Neural progenitor cell (in vitro differentiated cells): ENCODE data around the gene SUCNR1. TPM values are rescaled to one million over a fixed set of nuclear protein-coding genes. Genes with fewer than 3 reads are reported as not detected.

Experiments
- DNase-seq: peaks from one replicate; pipeline ENCODE4 v3.0.0-alpha.2; 2016; ENCODE audit warnings: low spot score
- H2AFZ ChIP-seq: fragments of 200-600 bp; sonication (generic); replicated peaks from 2 replicates; pipeline ENCODE4 v1.6.1; 2016; ENCODE audit warnings: antibody characterized with exemption
- H3F3A ChIP-seq: fragments of 200-600 bp; sonication (generic); 2 replicates; pipeline ENCODE4 v1.6.1; 2016; ENCODE audit warnings: antibody characterized with exemption, low read depth
- H3K27ac ChIP-seq: fragments of 200-600 bp; sonication (generic); 2 replicates; pipeline ENCODE4 v1.5.1; 2016; ENCODE audit warnings: mild to moderate bottlenecking
- H3K27me3 ChIP-seq: fragments of 200-600 bp; sonication (generic); 2 replicates; pipeline ENCODE4 v1.6.1; 2016; ENCODE audit warnings: mild to moderate bottlenecking, moderate library complexity
- H3K36me3 ChIP-seq: fragments of 200-600 bp; sonication (generic); 2 replicates; pipeline ENCODE4 v1.5.1; 2016
- H3K4me1 ChIP-seq: fragments of 200-600 bp; sonication (generic); 2 replicates; pipeline ENCODE4 v1.6.1; 2016; ENCODE audit warnings: mixed run types
- H3K4me2 ChIP-seq: fragments of 200-600 bp; sonication (generic); 2 replicates; pipeline ENCODE4 v1.6.1; 2016
- H3K4me3 ChIP-seq: fragments of 200-600 bp; sonication (generic); 2 replicates; pipeline ENCODE4 v1.5.1; 2016
- H3K79me2 ChIP-seq: fragments of 200-600 bp; sonication (generic); 2 replicates; pipeline ENCODE4 v1.6.1; 2016; ENCODE audit warnings: low read depth
- H3K9ac ChIP-seq: fragments of 200-600 bp; sonication (generic); 2 replicates; pipeline ENCODE4 v1.6.1; 2016
- H3K9me3 ChIP-seq: fragments of 200-600 bp; sonication (generic); 2 replicates; pipeline ENCODE4 v1.5.1; 2016; ENCODE audit warnings: low read depth
- H4K20me1 ChIP-seq: fragments of 200-600 bp; sonication (generic); 2 replicates; pipeline ENCODE4 v1.6.1; 2016; ENCODE audit warnings: low read depth
- H3K27ac Mint-ChIP-seq: 3 replicates; pipeline ENCODE4 v1.8.0; 2021; ENCODE audit warnings: mixed read lengths
- H3K27me3 Mint-ChIP-seq: 2 replicates; pipeline ENCODE4 v1.8.0; 2022; ENCODE audit warnings: low read depth, mild to moderate bottlenecking, inconsistent platforms, moderate library complexity, mixed read lengths; ENCODE audit not compliant: insufficient read depth
- H3K36me3 Mint-ChIP-seq: 3 replicates; pipeline ENCODE4 v1.8.0; 2021; ENCODE audit warnings: mixed read lengths
- H3K4me1 Mint-ChIP-seq: 3 replicates; pipeline ENCODE4 v1.8.0; 2021; ENCODE audit warnings: mixed read lengths
- H3K4me3 Mint-ChIP-seq: 3 replicates; pipeline ENCODE4 v1.8.0; 2021; ENCODE audit warnings: mild to moderate bottlenecking, moderate library complexity, mixed read lengths
- H3K9me3 Mint-ChIP-seq: 3 replicates; pipeline ENCODE4 v1.8.0; 2020; ENCODE audit warnings: mixed read lengths
- CTCF ChIP-seq: fragments of 200-600 bp; sonication (generic); IDR thresholded peaks from 2 replicates; pipeline ENCODE4 v1.5.1; 2017; ENCODE audit warnings: antibody characterized with exemption, mild to moderate bottlenecking
- EZH2 ChIP-seq: fragments of 200-600 bp; sonication (generic); IDR thresholded peaks from 2 replicates; pipeline ENCODE4 v1.6.1; 2017; ENCODE audit warnings: antibody characterized with exemption, mild to moderate bottlenecking, moderate library complexity
- EZH2phosphoT487 ChIP-seq: fragments of 200-600 bp; sonication (generic); IDR thresholded peaks from 2 replicates; pipeline ENCODE4 v1.6.1; 2017; ENCODE audit warnings: antibody characterized with exemption
- total RNA-seq: library from RNA; depleted of rRNA; stranded (reverse); fragments of >200 nt; gene quantifications from 2 replicates; pipeline ENCODE4 v1.2.3, GENCODE V29; 2015; ENCODE audit warnings: low replicate concordance

The SUCNR1 gene
- total RNA-seq, 1 donor from 2014 or later: not detected

GRCh38 chr3:151878465-151878864 is 5.0 kb downstream of the SUCNR1 start:
- Histone ChIP-seq H3K4me2 (no peak overlapping the region), H3K9ac (no peak overlapping the region), H3K27ac (no peak overlapping the region), H3F3A (no peaks in the 10 kb centered on the region), H3K79me2 (no peaks in the 10 kb centered on the region), H3K27me3 (no peaks in the 10 kb centered on the region), H3K9me3 (no peaks in the 10 kb centered on the region), H2AFZ (no peak overlapping the region), H3K4me3 (no peak overlapping the region), H3K4me1 (no peaks in the 10 kb centered on the region), H3K36me3 (no peaks in the 10 kb centered on the region), H4K20me1 (no peaks in the 10 kb centered on the region)
- Mint-ChIP-seq H3K4me1 (no peaks in the 10 kb centered on the region), H3K27me3 (no peaks in the 10 kb centered on the region), H3K36me3 (no peaks in the 10 kb centered on the region), H3K4me3 (no peak overlapping the region), H3K27ac (no peak overlapping the region), H3K9me3 (no peaks in the 10 kb centered on the region)
- TF ChIP-seq EZH2phosphoT487: no peak
- no peak for TF ChIP-seq CTCF
- no peak for TF ChIP-seq EZH2
- no peak for DNase-seq

GRCh38 chr3:151879037-151879436 is 5.6 kb downstream of the SUCNR1 start:
- Mint-ChIP-seq H3K9me3 (no peaks in the 10 kb centered on the region), H3K27me3 (no peaks in the 10 kb centered on the region), H3K4me3 (no peak overlapping the region), H3K36me3 (no peaks in the 10 kb centered on the region), H3K4me1 (no peaks in the 10 kb centered on the region), H3K27ac (no peak overlapping the region)
- no peak for TF ChIP-seq CTCF
- TF ChIP-seq EZH2: no peak
- Histone ChIP-seq H2AFZ (no peak overlapping the region), H3K9ac (no peak overlapping the region), H3K27me3 (no peaks in the 10 kb centered on the region), H3F3A (no peaks in the 10 kb centered on the region), H3K9me3 (no peaks in the 10 kb centered on the region), H4K20me1 (no peaks in the 10 kb centered on the region), H3K79me2 (no peaks in the 10 kb centered on the region), H3K36me3 (no peaks in the 10 kb centered on the region), H3K4me2 (no peak overlapping the region), H3K27ac (no peak overlapping the region), H3K4me1 (no peaks in the 10 kb centered on the region), H3K4me3 (no peak overlapping the region)
- DNase-seq: no peak

DNA sequence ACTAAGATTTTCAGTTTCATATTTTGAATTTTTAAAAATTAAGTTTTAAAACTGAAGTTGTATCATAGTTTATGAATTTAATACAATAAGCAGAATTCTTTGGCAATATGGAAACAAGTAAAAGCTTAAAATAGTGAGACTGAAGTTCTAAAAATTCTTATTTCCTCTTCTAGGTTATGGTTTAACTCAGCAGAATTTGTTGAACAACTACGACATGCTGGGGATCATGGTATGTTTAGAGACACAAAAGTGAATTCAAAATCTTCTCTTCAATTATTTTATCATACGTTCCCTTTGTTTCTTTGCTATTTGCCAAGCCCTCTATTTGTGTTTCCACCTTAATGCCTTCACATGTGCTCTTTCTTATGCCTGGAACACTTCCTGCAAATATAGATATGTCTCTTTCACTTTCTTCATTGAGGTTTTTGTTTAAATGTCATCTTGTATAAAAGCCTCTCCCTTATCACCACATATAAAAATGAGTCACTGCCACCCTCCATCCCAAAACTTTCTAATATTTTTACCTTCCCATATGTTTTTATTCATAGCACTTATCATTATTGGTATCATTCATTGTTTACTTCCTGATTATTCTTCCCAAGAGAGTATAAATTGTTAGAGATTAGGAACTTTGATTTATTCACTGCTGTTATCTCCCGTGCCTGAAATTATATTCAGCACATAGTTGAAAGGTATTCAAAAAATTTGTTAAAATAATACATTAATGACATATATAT is 6.4 kb downstream of the SUCNR1 start:
- H3K9me3 ChIP-seq: no peaks in the 10 kb centered on the region

More for the DNA sequence above, 6.4 kb downstream of the SUCNR1 start:
- Histone ChIP-seq H3K4me3 (no peak overlapping the region), H4K20me1 (no peaks in the 10 kb centered on the region), H3K9ac (no peak overlapping the region), H3F3A (no peaks in the 10 kb centered on the region), H3K36me3 (no peaks in the 10 kb centered on the region), H3K4me2 (no peak overlapping the region), H3K79me2 (no peaks in the 10 kb centered on the region), H3K27me3 (no peaks in the 10 kb centered on the region), H2AFZ (no peak overlapping the region), H3K27ac (no peak overlapping the region), H3K4me1 (no peaks in the 10 kb centered on the region)
- H3K27me3 Mint-ChIP-seq: no peaks in the 10 kb centered on the region
- no peak overlapping the region for H3K4me3 Mint-ChIP-seq
- H3K36me3 Mint-ChIP-seq: no peaks in the 10 kb centered on the region
- no peak overlapping the region for H3K27ac Mint-ChIP-seq
- no peak for DNase-seq
- no peaks in the 10 kb centered on the region for H3K9me3 Mint-ChIP-seq
- H3K4me1 Mint-ChIP-seq: no peaks in the 10 kb centered on the region
- TF ChIP-seq EZH2 (no peak), CTCF (no peak), EZH2phosphoT487 (no peak)
